ENCODE measurements around the gene GOLM1. TPM values are rescaled to one million over a fixed set of nuclear protein-coding genes. Genes with fewer than 3 reads are reported as not detected.

GOLM1 gene
- total RNA-seq, 4 donors from 2014 or later = 2.9 to 8.6 (median 7.6) TPM

DNA sequence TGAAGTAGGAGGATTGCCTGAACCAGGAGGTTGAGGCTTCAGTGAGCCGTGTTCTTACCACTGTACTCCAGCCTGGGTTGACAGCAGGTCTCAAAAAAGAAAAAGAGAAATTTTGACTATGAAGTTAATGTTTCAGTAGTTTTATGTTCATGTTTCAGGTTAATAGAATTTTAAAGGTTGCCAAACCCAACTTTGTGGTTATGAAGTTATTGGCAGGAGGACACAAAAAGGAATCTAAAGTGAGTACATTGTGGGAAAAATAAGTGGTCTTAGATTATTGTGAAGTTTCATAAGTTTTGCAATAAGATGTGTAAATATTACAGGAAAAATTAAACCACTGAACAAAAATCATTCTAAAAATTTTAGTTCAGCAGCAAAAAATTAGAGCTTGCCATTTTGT lies 78.6 kb downstream of the GOLM1 start:
- Histone ChIP-seq H3K9me3 (no peaks in the 10 kb centered on the region), H3K36me3 (peaks cover 17 to 90% (median 59%) of the 10 kb centered on the region in 4 donors), H3K27me3 (no peaks in the 10 kb centered on the region), H3K27ac (replicated peaks in 1 of 4) (no peak overlapping the region), H3K4me3 (no peak overlapping the region), H3K4me1 (peaks cover 0 to 5% (median 0%) of the 10 kb centered on the region in 4 donors)
- DNase-seq (ENCODE audit: extremely low spot score) = no peak
- intact Hi-C loops (cut with DNase I) = no loop called here
- WGBS = 100% methylated on average over 1 of the region's 1 CpG
- TF ChIP-seq POLR2AphosphoS5 (IDR thresholded peaks at IDR 0.05) (no peak), POLR2A (IDR thresholded peaks at IDR 0.05; ENCODE audit: low read depth) (no peak), EP300 (IDR thresholded peaks at IDR 0.05) (no peak)
- TF ChIP-seq, protein P1, sequence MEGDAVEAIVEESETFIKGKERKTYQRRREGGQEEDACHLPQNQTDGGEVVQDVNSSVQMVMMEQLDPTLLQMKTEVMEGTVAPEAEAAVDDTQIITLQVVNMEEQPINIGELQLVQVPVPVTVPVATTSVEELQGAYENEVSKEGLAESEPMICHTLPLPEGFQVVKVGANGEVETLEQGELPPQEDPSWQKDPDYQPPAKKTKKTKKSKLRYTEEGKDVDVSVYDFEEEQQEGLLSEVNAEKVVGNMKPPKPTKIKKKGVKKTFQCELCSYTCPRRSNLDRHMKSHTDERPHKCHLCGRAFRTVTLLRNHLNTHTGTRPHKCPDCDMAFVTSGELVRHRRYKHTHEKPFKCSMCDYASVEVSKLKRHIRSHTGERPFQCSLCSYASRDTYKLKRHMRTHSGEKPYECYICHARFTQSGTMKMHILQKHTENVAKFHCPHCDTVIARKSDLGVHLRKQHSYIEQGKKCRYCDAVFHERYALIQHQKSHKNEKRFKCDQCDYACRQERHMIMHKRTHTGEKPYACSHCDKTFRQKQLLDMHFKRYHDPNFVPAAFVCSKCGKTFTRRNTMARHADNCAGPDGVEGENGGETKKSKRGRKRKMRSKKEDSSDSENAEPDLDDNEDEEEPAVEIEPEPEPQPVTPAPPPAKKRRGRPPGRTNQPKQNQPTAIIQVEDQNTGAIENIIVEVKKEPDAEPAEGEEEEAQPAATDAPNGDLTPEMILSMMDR (IDR thresholded peaks at IDR 0.05) = no peak

DNA sequence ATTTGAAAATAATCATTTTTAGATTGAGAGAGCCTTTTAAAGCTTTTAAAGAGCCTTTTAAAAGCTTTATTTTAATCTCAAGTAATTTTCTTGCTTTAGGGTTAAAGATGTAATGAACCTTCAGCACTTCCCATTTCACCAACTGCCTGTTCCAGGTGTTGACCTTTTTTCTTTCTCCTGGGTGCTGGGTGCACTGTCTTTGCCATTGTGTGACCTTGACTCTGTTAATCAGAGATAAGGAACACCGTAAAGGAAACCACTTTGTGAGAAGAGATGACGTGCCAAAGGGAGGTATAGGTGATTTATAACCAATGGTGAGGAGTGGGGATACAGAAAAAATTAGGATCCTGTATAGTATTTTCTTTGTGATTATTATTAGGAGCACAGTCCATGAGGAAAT lies 90.2 kb downstream of the GOLM1 start:
- Histone ChIP-seq H3K27ac (replicated peaks in 1 of 4) (no peak overlapping the region), H3K4me1 (peaks cover 0 to 6% (median 3%) of the 10 kb centered on the region in 4 donors), H3K27me3 (no peaks in the 10 kb centered on the region), H3K36me3 (peaks cover 30 to 92% (median 69%) of the 10 kb centered on the region in 4 donors), H3K9me3 (peaks cover 0 to 10% (median 2%) of the 10 kb centered on the region in 4 donors), H3K4me3 (no peak overlapping the region)
- no peak for DNase-seq (ENCODE audit: extremely low spot score)
- 96% methylated on average over 2 of the region's 2 CpGs for WGBS
- intact Hi-C loops (cut with DNase I) = no loop called here
- no peak for TF ChIP-seq POLR2A (IDR thresholded peaks at IDR 0.05; ENCODE audit: low read depth)
- TF ChIP-seq, protein P1 (IDR thresholded peaks at IDR 0.05) = no peak
- no peak for TF ChIP-seq POLR2AphosphoS5 (IDR thresholded peaks at IDR 0.05)
- no peak for TF ChIP-seq EP300 (IDR thresholded peaks at IDR 0.05)

DNA sequence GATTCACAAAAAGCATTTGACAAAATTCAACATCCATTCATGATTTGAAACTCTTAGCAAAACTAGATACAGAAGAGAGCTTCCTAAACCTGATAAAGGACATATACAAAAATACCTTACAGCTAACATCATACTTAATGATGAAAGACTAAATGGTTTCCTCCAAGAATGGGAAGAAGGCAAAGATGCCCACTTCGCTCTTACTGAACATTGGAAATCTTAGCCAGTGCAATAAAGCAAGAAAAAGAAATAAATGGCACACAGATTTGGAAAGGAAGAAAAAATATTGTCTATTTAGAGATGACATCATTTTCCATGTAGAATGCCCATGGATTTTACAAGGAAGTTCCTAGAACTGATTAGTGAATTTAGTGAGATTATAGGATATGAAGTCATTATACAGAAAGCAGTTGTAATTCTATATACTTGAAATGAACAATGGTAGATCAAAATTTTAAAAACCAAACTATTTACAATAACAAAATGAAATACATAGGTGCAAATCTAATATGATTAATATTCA lies 94.0 kb downstream of the GOLM1 start:
- Histone ChIP-seq H3K27ac (replicated peaks in 1 of 4) (no peak overlapping the region), H3K9me3 (peaks cover 0 to 10% (median 2%) of the 10 kb centered on the region in 4 donors), H3K36me3 (peaks cover 30 to 93% (median 44%) of the 10 kb centered on the region in 4 donors), H3K27me3 (no peaks in the 10 kb centered on the region), H3K4me3 (no peak overlapping the region), H3K4me1 (no peaks in the 10 kb centered on the region)
- 96% methylated on average over 1 of the region's 1 CpG for WGBS
- DNase-seq (ENCODE audit: extremely low spot score) = no peak
- TF ChIP-seq POLR2A (IDR thresholded peaks at IDR 0.05; ENCODE audit: low read depth) = no peak
- no peak for TF ChIP-seq EP300 (IDR thresholded peaks at IDR 0.05)
- TF ChIP-seq, protein P1 (IDR thresholded peaks at IDR 0.05) = no peak
- TF ChIP-seq POLR2AphosphoS5 (IDR thresholded peaks at IDR 0.05) = no peak
- intact Hi-C loops (cut with DNase I) = no loop called here

DNA sequence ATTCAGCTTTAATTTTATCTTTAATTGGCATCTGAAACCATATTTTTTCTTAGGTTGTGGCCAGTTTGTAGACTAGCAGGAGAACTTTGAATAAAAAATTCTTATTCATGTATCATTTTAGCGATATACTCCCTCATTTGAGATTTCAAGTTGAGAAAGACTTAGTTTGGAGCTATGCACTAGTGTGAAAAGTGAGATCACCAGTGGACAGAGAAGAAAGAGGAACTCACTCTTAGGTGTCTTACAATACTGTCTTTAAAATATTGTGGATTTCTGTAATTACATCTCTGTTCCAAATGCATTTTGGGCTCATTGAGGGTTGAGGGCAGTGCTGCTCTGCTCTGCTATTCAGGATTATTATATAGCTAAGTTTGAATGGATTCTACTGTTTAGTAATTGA lies 103.8 kb downstream of the GOLM1 start:
- Histone ChIP-seq H3K27ac (replicated peaks in 1 of 4) (no peak overlapping the region), H3K36me3 (peaks cover 10 to 30% (median 22%) of the 10 kb centered on the region in 4 donors), H3K4me3 (no peak overlapping the region), H3K9me3 (no peaks in the 10 kb centered on the region), H3K27me3 (no peaks in the 10 kb centered on the region), H3K4me1 (no peaks in the 10 kb centered on the region)
- TF ChIP-seq POLR2A (IDR thresholded peaks at IDR 0.05; ENCODE audit: low read depth) (no peak), POLR2AphosphoS5 (IDR thresholded peaks at IDR 0.05) (no peak), EP300 (IDR thresholded peaks at IDR 0.05) (no peak)
- TF ChIP-seq, protein P1 (IDR thresholded peaks at IDR 0.05) = no peak
- no peak for DNase-seq (ENCODE audit: extremely low spot score)
- intact Hi-C loops (cut with DNase I) = no loop called here
- 100% methylated on average over 1 of the region's 1 CpG for WGBS

DNA sequence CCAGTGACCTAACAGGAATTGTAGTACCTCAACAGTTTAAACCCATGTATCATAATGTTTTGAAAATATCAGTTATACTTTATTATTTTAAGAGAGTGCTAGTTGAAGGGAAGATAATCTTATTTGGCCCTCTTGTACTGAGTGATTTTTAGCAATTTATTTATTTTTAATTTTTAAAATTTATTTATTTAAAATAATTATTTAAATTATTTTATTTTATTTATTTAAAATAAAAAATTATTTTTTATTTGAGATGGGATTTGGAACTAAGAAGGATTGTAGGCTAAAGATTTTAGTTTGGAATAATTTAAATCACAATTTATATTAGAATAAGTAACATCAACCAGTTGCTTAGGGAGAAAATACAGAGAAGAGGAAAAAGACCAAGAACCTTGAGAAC lies 104.3 kb downstream of the GOLM1 start:
- intact Hi-C loops (cut with DNase I) = no loop called here
- TF ChIP-seq POLR2AphosphoS5 (IDR thresholded peaks at IDR 0.05) = no peak
- TF ChIP-seq, protein P1 (IDR thresholded peaks at IDR 0.05) = no peak
- TF ChIP-seq EP300 (IDR thresholded peaks at IDR 0.05) = no peak
- TF ChIP-seq POLR2A (IDR thresholded peaks at IDR 0.05; ENCODE audit: low read depth) = no peak
- Histone ChIP-seq H3K36me3 (peaks cover 10 to 29% (median 20%) of the 10 kb centered on the region in 4 donors), H3K27ac (replicated peaks in 1 of 4) (no peak overlapping the region), H3K9me3 (no peaks in the 10 kb centered on the region), H3K4me3 (no peak overlapping the region), H3K4me1 (no peaks in the 10 kb centered on the region), H3K27me3 (no peaks in the 10 kb centered on the region)
- DNase-seq (ENCODE audit: extremely low spot score) = no peak
